WTC11 (cell line): ENCODE results near the gene ASCL2. TPM values are rescaled to one million over a fixed set of nuclear protein-coding genes. Genes with fewer than 3 reads are reported as not detected.

Source experiments
- ATAC-seq: fragments of 200-7000 bp; cut with Tn5 transposase; 2 replicates; pipeline ENCODE4 v1.10.0; 2021; ENCODE audit warnings: mild to moderate bottlenecking, moderate library complexity
- CTCF ChIA-PET: fragments of 300-600 bp; sonication (Branson Sonifier 250); formaldehyde crosslinking; loops from one replicate; lab custom pipeline; 2021; ENCODE audit warnings: antibody characterized with exemption; lab: Charles Lee
- POLR2A ChIA-PET: fragments of 350-600 bp; sonication (Branson Sonifier 250); formaldehyde crosslinking; loops from one replicate; lab custom pipeline; 2021; ENCODE audit warnings: antibody characterized with exemption; lab: Charles Lee
- DNase-seq: peaks from one replicate; pipeline ENCODE4 v3.0.0; 2021; ENCODE audit warnings: low spot score
- H3K27ac Mint-ChIP-seq: 2 replicates; pipeline ENCODE4 v1.8.0; 2021; ENCODE audit warnings: mixed read lengths
- H3K27me3 Mint-ChIP-seq: 2 replicates; pipeline ENCODE4 v1.8.0; 2021; ENCODE audit warnings: low read depth, mild to moderate bottlenecking, moderate library complexity, mixed read lengths
- H3K36me3 Mint-ChIP-seq: 2 replicates; pipeline ENCODE4 v1.8.0; 2021; ENCODE audit warnings: mixed read lengths
- H3K4me1 Mint-ChIP-seq: 2 replicates; pipeline ENCODE4 v1.8.0; 2022; ENCODE audit warnings: mixed read lengths
- H3K4me3 Mint-ChIP-seq: 2 replicates; pipeline ENCODE4 v1.8.0; 2021; ENCODE audit warnings: mild to moderate bottlenecking, moderate library complexity, mixed read lengths
- H3K9me3 Mint-ChIP-seq: 2 replicates; pipeline ENCODE4 v1.8.0; 2021; ENCODE audit warnings: mixed read lengths
- AFF4 ChIP-seq: sonication (generic); formaldehyde crosslinking; IDR thresholded peaks from 2 replicates; pipeline ENCODE4 v1.8.1; 2023; ENCODE audit warnings: mild to moderate bottlenecking, missing genetic modification reagents, borderline replicate concordance
- ATF1 ChIP-seq: sonication (generic); formaldehyde crosslinking; IDR thresholded peaks from 2 replicates; pipeline ENCODE4 v1.8.1; 2023; ENCODE audit warnings: mild to moderate bottlenecking, moderate library complexity, missing genetic modification reagents
- CREB1 ChIP-seq: sonication (generic); formaldehyde crosslinking; IDR thresholded peaks from 2 replicates; pipeline ENCODE4 v1.8.0; 2023; ENCODE audit warnings: mild to moderate bottlenecking, missing genetic modification reagents
- CREM ChIP-seq: sonication (generic); formaldehyde crosslinking; IDR thresholded peaks from 2 replicates; pipeline ENCODE4 v1.8.1; 2022; ENCODE audit warnings: mild to moderate bottlenecking, missing genetic modification reagents, moderate library complexity
- E2F4 ChIP-seq: sonication (generic); formaldehyde crosslinking; IDR thresholded peaks from 2 replicates; pipeline ENCODE4 v1.8.1; 2022; ENCODE audit warnings: low read depth, mild to moderate bottlenecking, moderate library complexity, missing genetic modification reagents, borderline replicate concordance
- EMX1 ChIP-seq: fragments of 250-450 bp; sonication (Bioruptor Pico); IDR thresholded peaks from 2 replicates; pipeline ENCODE4 v1.8.0; 2021; ENCODE audit warnings: mild to moderate bottlenecking
- IRF2 ChIP-seq: sonication (generic); formaldehyde crosslinking; IDR thresholded peaks from 2 replicates; pipeline ENCODE4 v1.8.0; 2022; ENCODE audit warnings: low read depth, missing genetic modification reagents, borderline replicate concordance
- JAZF1 ChIP-seq: fragments of 250-450 bp; sonication (Bioruptor Pico); IDR thresholded peaks from 2 replicates; pipeline ENCODE4 v1.9.0; 2021; ENCODE audit warnings: moderate library complexity, mild to moderate bottlenecking, inconsistent platforms
- KAT7 ChIP-seq: sonication (generic); formaldehyde crosslinking; IDR thresholded peaks from 2 replicates; pipeline ENCODE4 v1.8.1; 2023; ENCODE audit warnings: missing genetic modification reagents, mild to moderate bottlenecking, borderline replicate concordance
- NFATC4 ChIP-seq: fragments of 250-450 bp; sonication (Bioruptor Pico); IDR thresholded peaks from 2 replicates; pipeline ENCODE4 v1.9.0; 2021; ENCODE audit warnings: mild to moderate bottlenecking
- SOX15 ChIP-seq: fragments of 250-450 bp; sonication (Bioruptor Pico); IDR thresholded peaks from 2 replicates; pipeline ENCODE4 v1.9.0; 2021; ENCODE audit warnings: mild to moderate bottlenecking
- ZBTB21 ChIP-seq: sonication (generic); formaldehyde crosslinking; IDR thresholded peaks from 2 replicates; pipeline ENCODE4 v1.8.1; 2023; ENCODE audit warnings: mild to moderate bottlenecking, missing genetic modification reagents, borderline replicate concordance
- ZNF121 ChIP-seq: sonication (generic); formaldehyde crosslinking; IDR thresholded peaks from 2 replicates; pipeline ENCODE4 v1.8.0; 2023; ENCODE audit warnings: missing genetic modification reagents
- ZNF219 ChIP-seq: sonication (generic); formaldehyde crosslinking; IDR thresholded peaks from 2 replicates; pipeline ENCODE4 v1.8.0; 2023; ENCODE audit warnings: missing genetic modification reagents, mild to moderate bottlenecking, borderline replicate concordance
- ZNF263 ChIP-seq: sonication (generic); formaldehyde crosslinking; IDR thresholded peaks from 2 replicates; pipeline ENCODE4 v1.8.1; 2022; ENCODE audit warnings: low read depth, mild to moderate bottlenecking, moderate library complexity, missing genetic modification reagents
- ZNF416 ChIP-seq: fragments of 250-450 bp; sonication (Bioruptor Pico); IDR thresholded peaks from 2 replicates; pipeline ENCODE4 v1.9.0; 2021; ENCODE audit warnings: mild to moderate bottlenecking, inconsistent platforms
- ZNF423 ChIP-seq: fragments of 250-450 bp; sonication (Bioruptor Pico); IDR thresholded peaks from 2 replicates; pipeline ENCODE4 v2.1.2; 2022; ENCODE audit warnings: mild to moderate bottlenecking, moderate library complexity
- total RNA-seq: library from RNA; stranded (reverse); gene quantifications from 3 replicates; pipeline ENCODE4 v1.2.3, GENCODE V29; 2021
- TF ChIP-seq, protein P1 (sequence below): fragments of 250-450 bp; sonication (Bioruptor Pico); IDR thresholded peaks from 2 replicates; pipeline ENCODE4 v1.9.0; 2021; ENCODE audit warnings: mild to moderate bottlenecking, borderline replicate concordance
- TF ChIP-seq, protein P2 (sequence below): sonication (generic); formaldehyde crosslinking; IDR thresholded peaks from 2 replicates; pipeline ENCODE4 v1.8.0; 2022; ENCODE audit warnings: mild to moderate bottlenecking, missing genetic modification reagents
- TF ChIP-seq, protein P3 (sequence below): fragments of 250-450 bp; sonication (Bioruptor Pico); IDR thresholded peaks from 2 replicates; pipeline ENCODE4 v1.9.0; 2021; ENCODE audit warnings: mild to moderate bottlenecking
- TF ChIP-seq, protein P4 (sequence below): sonication (generic); formaldehyde crosslinking; IDR thresholded peaks from 2 replicates; pipeline ENCODE4 v1.8.1; 2023; ENCODE audit warnings: mild to moderate bottlenecking, missing genetic modification reagents

The ASCL2 gene
- total RNA-seq, 1 experiment from 2014 or later, result 0.24 TPM

DNA sequence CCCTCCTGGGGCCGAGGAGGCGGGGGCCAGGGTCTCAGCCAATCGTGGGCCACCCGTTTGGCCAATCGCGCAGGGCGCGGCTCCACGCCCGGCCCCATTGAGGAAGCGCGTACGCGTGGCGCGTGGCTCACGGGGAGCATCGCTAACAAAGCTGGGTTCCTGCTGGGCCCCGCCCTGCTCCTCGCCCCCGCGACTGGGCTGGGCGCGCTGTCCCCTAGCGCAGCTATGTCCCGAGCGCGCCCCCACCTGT lies 614 bp upstream of the ASCL2 start:
- Mint-ChIP-seq H3K36me3 (no peaks in the 10 kb centered on the region), H3K27ac (no peak overlapping the region), H3K4me3 (no peak overlapping the region), H3K4me1 (peaks cover 11% of the 10 kb centered on the region), H3K9me3 (no peaks in the 10 kb centered on the region), H3K27me3 (peaks cover 76% of the 10 kb centered on the region)
- POLR2A ChIA-PET, result no interaction called here
- ATAC-seq, result no peak
- no peak for TF ChIP-seq ATF1 (CRISPR knock-in tag)
- no peak for TF ChIP-seq SOX15 (CRISPR knock-in tag)
- TF ChIP-seq, protein P1, sequence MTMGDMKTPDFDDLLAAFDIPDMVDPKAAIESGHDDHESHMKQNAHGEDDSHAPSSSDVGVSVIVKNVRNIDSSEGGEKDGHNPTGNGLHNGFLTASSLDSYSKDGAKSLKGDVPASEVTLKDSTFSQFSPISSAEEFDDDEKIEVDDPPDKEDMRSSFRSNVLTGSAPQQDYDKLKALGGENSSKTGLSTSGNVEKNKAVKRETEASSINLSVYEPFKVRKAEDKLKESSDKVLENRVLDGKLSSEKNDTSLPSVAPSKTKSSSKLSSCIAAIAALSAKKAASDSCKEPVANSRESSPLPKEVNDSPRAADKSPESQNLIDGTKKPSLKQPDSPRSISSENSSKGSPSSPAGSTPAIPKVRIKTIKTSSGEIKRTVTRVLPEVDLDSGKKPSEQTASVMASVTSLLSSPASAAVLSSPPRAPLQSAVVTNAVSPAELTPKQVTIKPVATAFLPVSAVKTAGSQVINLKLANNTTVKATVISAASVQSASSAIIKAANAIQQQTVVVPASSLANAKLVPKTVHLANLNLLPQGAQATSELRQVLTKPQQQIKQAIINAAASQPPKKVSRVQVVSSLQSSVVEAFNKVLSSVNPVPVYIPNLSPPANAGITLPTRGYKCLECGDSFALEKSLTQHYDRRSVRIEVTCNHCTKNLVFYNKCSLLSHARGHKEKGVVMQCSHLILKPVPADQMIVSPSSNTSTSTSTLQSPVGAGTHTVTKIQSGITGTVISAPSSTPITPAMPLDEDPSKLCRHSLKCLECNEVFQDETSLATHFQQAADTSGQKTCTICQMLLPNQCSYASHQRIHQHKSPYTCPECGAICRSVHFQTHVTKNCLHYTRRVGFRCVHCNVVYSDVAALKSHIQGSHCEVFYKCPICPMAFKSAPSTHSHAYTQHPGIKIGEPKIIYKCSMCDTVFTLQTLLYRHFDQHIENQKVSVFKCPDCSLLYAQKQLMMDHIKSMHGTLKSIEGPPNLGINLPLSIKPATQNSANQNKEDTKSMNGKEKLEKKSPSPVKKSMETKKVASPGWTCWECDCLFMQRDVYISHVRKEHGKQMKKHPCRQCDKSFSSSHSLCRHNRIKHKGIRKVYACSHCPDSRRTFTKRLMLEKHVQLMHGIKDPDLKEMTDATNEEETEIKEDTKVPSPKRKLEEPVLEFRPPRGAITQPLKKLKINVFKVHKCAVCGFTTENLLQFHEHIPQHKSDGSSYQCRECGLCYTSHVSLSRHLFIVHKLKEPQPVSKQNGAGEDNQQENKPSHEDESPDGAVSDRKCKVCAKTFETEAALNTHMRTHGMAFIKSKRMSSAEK (CRISPR knock-in tag), result no peak
- no peak for TF ChIP-seq NFATC4 (CRISPR knock-in tag)
- TF ChIP-seq, all 79 proteins: peak for 0
- no peak for DNase-seq
- CTCF ChIA-PET, result interaction anchor here (0.6 kb wide), 1 partner anchor 129 kb away, joined by 5 read pairs; the partner anchor contains the start of gene TSSC4

- ChIA-PET CTCF (interaction anchor here (0.7 to 2.3 kb wide), 6 partner anchors 29 to 149 kb away, joined by 3 to 10 read pairs (median 6); no protein-coding TSS in a partner anchor), POLR2A (no interaction called here)
- H3K9me3 Mint-ChIP-seq, result no peaks in the 10 kb centered on the region
- no peaks in the 10 kb centered on the region for H3K36me3 Mint-ChIP-seq
- peaks cover 81% of the 10 kb centered on the region for H3K27me3 Mint-ChIP-seq
- peak; percentile 52 for ATAC-seq
- DNase-seq, result peak; percentile 69
- peak overlapping the region; percentile 47 for H3K4me3 Mint-ChIP-seq
- peaks cover 11% of the 10 kb centered on the region for H3K4me1 Mint-ChIP-seq
- no peak overlapping the region for H3K27ac Mint-ChIP-seq
- peak; percentile 97 for TF ChIP-seq E2F4 (CRISPR knock-in tag)
- TF ChIP-seq ZNF121 (CRISPR knock-in tag), result peak; percentile 89
- no peak for TF ChIP-seq JAZF1
- no peak for TF ChIP-seq EMX1
- no peak for TF ChIP-seq ZNF416 (CRISPR knock-in tag)
- TF ChIP-seq, protein P2, sequence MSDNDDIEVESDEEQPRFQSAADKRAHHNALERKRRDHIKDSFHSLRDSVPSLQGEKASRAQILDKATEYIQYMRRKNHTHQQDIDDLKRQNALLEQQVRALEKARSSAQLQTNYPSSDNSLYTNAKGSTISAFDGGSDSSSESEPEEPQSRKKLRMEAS (CRISPR knock-in tag), result peak; percentile 98
- peak; percentile 96 for TF ChIP-seq IRF2
- TF ChIP-seq, protein P3, sequence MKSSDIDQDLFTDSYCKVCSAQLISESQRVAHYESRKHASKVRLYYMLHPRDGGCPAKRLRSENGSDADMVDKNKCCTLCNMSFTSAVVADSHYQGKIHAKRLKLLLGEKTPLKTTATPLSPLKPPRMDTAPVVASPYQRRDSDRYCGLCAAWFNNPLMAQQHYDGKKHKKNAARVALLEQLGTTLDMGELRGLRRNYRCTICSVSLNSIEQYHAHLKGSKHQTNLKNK (CRISPR knock-in tag), result no peak
- 0 out of 2 replicates have a peak, but pooled peaks have one; percentile 8 for TF ChIP-seq ZNF423 (CRISPR knock-in tag)
- TF ChIP-seq, protein P4, sequence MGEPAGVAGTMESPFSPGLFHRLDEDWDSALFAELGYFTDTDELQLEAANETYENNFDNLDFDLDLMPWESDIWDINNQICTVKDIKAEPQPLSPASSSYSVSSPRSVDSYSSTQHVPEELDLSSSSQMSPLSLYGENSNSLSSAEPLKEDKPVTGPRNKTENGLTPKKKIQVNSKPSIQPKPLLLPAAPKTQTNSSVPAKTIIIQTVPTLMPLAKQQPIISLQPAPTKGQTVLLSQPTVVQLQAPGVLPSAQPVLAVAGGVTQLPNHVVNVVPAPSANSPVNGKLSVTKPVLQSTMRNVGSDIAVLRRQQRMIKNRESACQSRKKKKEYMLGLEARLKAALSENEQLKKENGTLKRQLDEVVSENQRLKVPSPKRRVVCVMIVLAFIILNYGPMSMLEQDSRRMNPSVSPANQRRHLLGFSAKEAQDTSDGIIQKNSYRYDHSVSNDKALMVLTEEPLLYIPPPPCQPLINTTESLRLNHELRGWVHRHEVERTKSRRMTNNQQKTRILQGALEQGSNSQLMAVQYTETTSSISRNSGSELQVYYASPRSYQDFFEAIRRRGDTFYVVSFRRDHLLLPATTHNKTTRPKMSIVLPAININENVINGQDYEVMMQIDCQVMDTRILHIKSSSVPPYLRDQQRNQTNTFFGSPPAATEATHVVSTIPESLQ (CRISPR knock-in tag), result peak; percentile 86
- TF ChIP-seq CREM (CRISPR knock-in tag), result peak; percentile 94
- peak; percentile 97 for TF ChIP-seq ZBTB21 (CRISPR knock-in tag)
- peak; percentile 84 for TF ChIP-seq ZNF263
- peak; percentile 98 for TF ChIP-seq CREB1 (CRISPR knock-in tag)
- peak; percentile 98 for TF ChIP-seq ZNF219 (CRISPR knock-in tag)
- peak; percentile 99 for TF ChIP-seq KAT7 (CRISPR knock-in tag)
- peak; percentile 93; the same call in 1 of the 2 replicates for TF ChIP-seq AFF4 (CRISPR knock-in tag)
Observed at GRCh38 chr11:2269601-2270321, 627 bp downstream of the ASCL2 start.
